Gastroesophageal sphincter (tissue), 3 donors: ENCODE measurements around the gene NDUFA7.

ENCODE experiments used
- POLR2A ChIP-seq, 2 donors: fragments of 450-650 bp; IDR thresholded peaks; one replicate each; pipeline ENCODE4 v1.6.1; 2017; ENCODE audit warnings: antibody characterized with exemption in 2 of 2, mild to moderate bottlenecking in 2 of 2, moderate library complexity in 1 of 2
- POLR2AphosphoS5 ChIP-seq: sonication (generic); formaldehyde crosslinking; IDR thresholded peaks from one replicate; pipeline ENCODE4 v1.6.1; 2017; ENCODE audit warnings: antibody characterized with exemption
- TF ChIP-seq, protein P1 (sequence below), 4 experiments: fragments of 200-600 bp in 2 of 4; fragments of 450-650 bp in 2 of 4; sonication (generic) in 1 of 4; IDR thresholded peaks; one replicate each; pipeline ENCODE4 v1.5.1; 2017 to 2019; ENCODE audit warnings: antibody characterized with exemption in 4 of 4, mild to moderate bottlenecking in 2 of 4, moderate library complexity in 2 of 4

DNA sequence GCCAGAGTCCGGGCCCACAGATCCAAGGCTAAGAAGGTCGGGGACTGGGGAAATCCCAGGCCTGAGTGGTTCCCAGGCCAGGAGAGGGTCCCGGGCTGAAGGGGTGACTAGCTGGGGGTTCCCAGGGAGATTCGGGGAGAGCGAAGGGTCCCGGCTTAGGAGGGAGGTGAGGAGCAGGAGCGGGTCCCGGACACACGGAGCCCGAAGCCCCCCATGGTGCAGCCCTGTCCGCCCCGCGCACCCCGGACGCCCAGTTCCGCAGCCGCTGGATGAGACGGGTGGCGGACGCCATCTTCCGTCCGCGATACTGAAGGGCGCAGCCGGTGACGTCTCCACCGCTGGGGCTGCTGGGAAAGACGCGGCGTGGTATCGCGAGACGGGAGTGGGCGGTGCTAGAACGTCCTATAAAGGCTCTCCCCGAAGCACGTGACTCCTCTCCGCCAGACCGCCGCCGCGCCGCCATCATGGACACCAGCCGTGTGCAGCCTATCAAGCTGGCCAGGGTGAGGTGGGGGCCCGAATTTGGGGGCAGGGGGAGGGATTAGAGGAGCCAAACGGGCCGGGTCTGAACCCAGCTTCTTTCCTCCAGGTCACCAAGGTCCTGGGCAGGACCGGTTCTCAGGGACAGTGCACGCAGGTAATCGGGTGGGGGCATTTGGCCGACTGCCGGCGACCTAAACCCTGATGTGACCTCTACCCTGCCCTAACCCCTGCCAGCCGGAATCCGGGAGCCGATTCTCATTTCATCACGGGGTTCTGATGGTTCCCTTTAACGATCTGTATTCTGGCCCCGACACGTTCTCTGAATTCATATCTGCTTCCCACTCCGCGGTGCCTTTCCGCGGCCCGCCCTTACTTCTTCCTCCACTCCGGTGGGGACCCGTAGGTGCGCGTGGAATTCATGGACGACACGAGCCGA, at the start of gene NDUFA7, which contains the start of gene RPS28:
- peak; percentile 92 for TF ChIP-seq POLR2A (IDR thresholded peaks at IDR 0.05)
- TF ChIP-seq, protein P1, sequence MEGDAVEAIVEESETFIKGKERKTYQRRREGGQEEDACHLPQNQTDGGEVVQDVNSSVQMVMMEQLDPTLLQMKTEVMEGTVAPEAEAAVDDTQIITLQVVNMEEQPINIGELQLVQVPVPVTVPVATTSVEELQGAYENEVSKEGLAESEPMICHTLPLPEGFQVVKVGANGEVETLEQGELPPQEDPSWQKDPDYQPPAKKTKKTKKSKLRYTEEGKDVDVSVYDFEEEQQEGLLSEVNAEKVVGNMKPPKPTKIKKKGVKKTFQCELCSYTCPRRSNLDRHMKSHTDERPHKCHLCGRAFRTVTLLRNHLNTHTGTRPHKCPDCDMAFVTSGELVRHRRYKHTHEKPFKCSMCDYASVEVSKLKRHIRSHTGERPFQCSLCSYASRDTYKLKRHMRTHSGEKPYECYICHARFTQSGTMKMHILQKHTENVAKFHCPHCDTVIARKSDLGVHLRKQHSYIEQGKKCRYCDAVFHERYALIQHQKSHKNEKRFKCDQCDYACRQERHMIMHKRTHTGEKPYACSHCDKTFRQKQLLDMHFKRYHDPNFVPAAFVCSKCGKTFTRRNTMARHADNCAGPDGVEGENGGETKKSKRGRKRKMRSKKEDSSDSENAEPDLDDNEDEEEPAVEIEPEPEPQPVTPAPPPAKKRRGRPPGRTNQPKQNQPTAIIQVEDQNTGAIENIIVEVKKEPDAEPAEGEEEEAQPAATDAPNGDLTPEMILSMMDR (IDR thresholded peaks at IDR 0.05) = peak in 3 of 4 experiments; percentile 14 to 62 (median 21)
- TF ChIP-seq POLR2AphosphoS5 = peak; percentile 97
